ENCODE data around the gene HIP1.
"Not testable (repeated sequence)": the region's sequence is repeated elsewhere in the genome, so short reads cannot be mapped to it uniquely, and the experiment has no call there.

HIP1 gene

DNA sequence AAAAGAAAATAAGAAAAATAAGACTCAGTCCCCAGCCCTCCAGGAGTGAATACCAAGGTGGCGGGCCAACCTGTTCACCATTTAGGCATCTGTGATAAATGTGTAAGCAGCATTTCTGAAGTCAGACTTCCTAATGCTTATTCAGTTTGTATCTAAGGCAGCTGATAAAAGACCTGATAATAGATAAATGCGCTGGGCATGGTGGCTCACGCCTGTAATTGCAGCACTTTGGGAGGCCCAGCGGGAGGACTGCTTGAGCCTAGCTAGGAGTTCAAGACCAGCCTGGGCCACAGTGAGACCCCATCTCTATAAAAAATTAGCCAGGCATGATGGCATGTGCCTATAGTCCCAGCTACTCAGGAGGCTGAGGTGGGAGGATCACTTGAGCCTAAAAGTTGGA, 143.0 kb downstream of the HIP1 start:
- Histone ChIP-seq H3K4me3 (ENCODE audit: insufficient read depth, low read length, poor library complexity, severe bottlenecking) (no peak overlapping the region), H3K4me2 (ENCODE audit: low read depth, low read length, poor library complexity, severe bottlenecking) (no peak overlapping the region)

DNA sequence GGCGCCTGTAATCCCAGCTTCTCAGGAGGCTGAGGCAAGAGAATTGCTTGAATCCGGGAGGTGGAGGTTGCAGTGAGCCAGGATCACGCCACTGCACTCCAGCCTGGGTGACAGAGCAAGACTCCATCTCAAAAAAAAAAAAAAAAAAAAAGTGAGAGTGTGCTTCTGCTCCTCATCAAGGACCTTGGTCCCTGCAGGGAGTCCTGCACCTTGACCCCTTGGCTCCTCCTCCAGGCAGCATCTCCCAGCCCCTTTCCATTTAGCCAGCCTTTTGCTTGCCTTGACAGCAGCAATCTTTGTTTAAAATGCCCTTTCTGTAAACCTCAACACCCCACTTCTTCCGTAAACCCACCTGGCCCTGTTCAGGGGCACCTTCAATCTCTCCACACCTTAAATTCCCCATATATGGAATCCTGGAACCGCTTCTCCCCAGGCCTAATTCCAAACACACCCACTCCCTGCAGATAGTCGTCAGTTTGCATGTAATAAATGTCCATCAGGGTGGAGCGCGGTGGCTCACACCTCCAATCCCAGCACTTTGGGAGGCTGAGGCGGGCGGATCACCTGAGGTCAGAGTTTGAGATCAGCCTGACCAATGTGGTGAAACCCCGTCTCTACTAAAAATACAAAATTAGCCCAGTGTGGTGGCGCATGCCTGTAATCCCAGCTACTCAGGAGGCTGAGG, 145.1 kb downstream of the HIP1 start:
- not testable (repeated sequence) for H2AFZ ChIP-seq (ENCODE audit: low read depth, low read length, severe bottlenecking)

More for the DNA sequence above, 143.0 kb downstream of the HIP1 start:
- Histone ChIP-seq H3K9me2 (replicated peaks; ENCODE audit: insufficient read depth, low read length) (no peaks in the 10 kb centered on the region), H3F3A (ENCODE audit: insufficient read depth) (no peaks in the 10 kb centered on the region), H3K27me3 (ENCODE audit: low read length) (no peaks in the 10 kb centered on the region), H4K20me1 (ENCODE audit: low read depth, low read length) (no peaks in the 10 kb centered on the region), H3K79me2 (ENCODE audit: insufficient read depth, low read length) (no peaks in the 10 kb centered on the region), H3K36me3 (ENCODE audit: low read length) (no peaks in the 10 kb centered on the region), H3K9me3 (ENCODE audit: insufficient read depth, low read length) (no peaks in the 10 kb centered on the region), H2AFZ (ENCODE audit: low read depth, low read length, severe bottlenecking) (no peak overlapping the region), H3K27ac (ENCODE audit: low read depth, low read length) (no peak overlapping the region), H3K9ac (ENCODE audit: low read length) (no peak overlapping the region)
- TF ChIP-seq, protein P1, sequence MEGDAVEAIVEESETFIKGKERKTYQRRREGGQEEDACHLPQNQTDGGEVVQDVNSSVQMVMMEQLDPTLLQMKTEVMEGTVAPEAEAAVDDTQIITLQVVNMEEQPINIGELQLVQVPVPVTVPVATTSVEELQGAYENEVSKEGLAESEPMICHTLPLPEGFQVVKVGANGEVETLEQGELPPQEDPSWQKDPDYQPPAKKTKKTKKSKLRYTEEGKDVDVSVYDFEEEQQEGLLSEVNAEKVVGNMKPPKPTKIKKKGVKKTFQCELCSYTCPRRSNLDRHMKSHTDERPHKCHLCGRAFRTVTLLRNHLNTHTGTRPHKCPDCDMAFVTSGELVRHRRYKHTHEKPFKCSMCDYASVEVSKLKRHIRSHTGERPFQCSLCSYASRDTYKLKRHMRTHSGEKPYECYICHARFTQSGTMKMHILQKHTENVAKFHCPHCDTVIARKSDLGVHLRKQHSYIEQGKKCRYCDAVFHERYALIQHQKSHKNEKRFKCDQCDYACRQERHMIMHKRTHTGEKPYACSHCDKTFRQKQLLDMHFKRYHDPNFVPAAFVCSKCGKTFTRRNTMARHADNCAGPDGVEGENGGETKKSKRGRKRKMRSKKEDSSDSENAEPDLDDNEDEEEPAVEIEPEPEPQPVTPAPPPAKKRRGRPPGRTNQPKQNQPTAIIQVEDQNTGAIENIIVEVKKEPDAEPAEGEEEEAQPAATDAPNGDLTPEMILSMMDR (IDR thresholded peaks at IDR 0.05; ENCODE audit: insufficient read depth, low read length, poor library complexity, severe bottlenecking): no peak

DNA sequence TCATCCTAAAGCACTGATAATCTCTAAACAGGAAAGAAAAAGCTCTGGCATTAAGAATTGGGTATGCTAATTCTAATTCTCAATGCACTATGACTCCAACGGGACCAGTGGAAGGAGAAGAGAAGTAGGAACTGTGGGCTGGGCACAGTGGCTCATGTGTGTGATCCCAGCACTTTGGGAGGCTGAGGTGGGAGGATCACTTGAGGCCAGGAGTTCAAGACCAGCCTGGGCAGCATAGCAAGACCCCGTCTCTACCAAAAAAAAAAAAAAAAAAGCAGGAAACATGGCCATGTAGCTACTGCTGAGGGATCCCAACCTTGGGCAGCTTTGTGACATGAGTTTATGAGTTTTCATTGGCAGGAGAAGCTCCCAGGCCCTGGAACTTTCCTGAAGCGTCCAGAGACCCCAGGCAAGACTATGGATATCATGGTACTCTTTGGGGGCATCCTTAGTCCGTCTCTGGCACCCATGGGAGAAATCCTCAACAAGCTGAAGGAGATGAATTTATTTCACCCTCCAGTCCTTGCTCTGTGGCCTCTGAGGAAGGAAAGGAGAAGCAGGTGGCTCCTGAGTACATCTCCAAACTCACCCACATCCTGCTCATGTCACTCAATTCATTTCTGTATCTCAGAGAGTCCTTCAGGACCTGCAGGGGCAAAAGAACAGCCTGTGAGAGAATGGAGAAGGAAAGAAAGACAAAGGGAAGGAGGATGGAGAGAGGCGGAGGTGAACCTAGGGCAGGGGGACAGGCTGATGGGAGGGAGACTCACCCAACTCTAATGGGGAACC, 147.1 kb downstream of the HIP1 start:
- Histone ChIP-seq H3K79me2 (ENCODE audit: insufficient read depth, low read length) (no peaks in the 10 kb centered on the region), H4K20me1 (ENCODE audit: low read depth, low read length) (no peaks in the 10 kb centered on the region), H3K9me2 (replicated peaks; ENCODE audit: insufficient read depth, low read length) (no peaks in the 10 kb centered on the region), H3F3A (ENCODE audit: insufficient read depth) (no peaks in the 10 kb centered on the region), H3K9ac (ENCODE audit: low read length) (no peak overlapping the region), H3K27me3 (ENCODE audit: low read length) (no peaks in the 10 kb centered on the region), H3K27ac (ENCODE audit: low read depth, low read length) (no peak overlapping the region), H3K4me3 (ENCODE audit: insufficient read depth, low read length, poor library complexity, severe bottlenecking) (no peak overlapping the region), H3K36me3 (ENCODE audit: low read length) (no peaks in the 10 kb centered on the region), H2AFZ (ENCODE audit: low read depth, low read length, severe bottlenecking) (no peak overlapping the region), H3K4me2 (ENCODE audit: low read depth, low read length, poor library complexity, severe bottlenecking) (no peak overlapping the region), H3K9me3 (ENCODE audit: insufficient read depth, low read length) (no peaks in the 10 kb centered on the region)
- TF ChIP-seq, protein P1 (IDR thresholded peaks at IDR 0.05; ENCODE audit: insufficient read depth, low read length, poor library complexity, severe bottlenecking): no peak
- TF ChIP-seq EZH2phosphoT487 (conservative IDR thresholded peaks at IDR 0.05; ENCODE audit: low read length): no peak

More for the DNA sequence above, 145.1 kb downstream of the HIP1 start:
- H3K4me3 ChIP-seq (ENCODE audit: insufficient read depth, low read length, poor library complexity, severe bottlenecking); H3K9me2 ChIP-seq (replicated peaks; ENCODE audit: insufficient read depth, low read length); H3K9ac ChIP-seq (ENCODE audit: low read length); H3K79me2 ChIP-seq (ENCODE audit: insufficient read depth, low read length); H3K4me2 ChIP-seq (ENCODE audit: low read depth, low read length, poor library complexity, severe bottlenecking); H3K27me3 ChIP-seq (ENCODE audit: low read length); H3K36me3 ChIP-seq (ENCODE audit: low read length); H3K9me3 ChIP-seq (ENCODE audit: insufficient read depth, low read length); H3K27ac ChIP-seq (ENCODE audit: low read depth, low read length); H3F3A ChIP-seq (ENCODE audit: insufficient read depth); H4K20me1 ChIP-seq (ENCODE audit: low read depth, low read length): not testable (repeated sequence)

All from SU-DHL-6 (cell line).